ENCODE data around the gene XPNPEP2. TPM values are rescaled to one million over a fixed set of nuclear protein-coding genes. Genes with fewer than 3 reads are reported as not detected.

XPNPEP2 gene
- total and polyA plus RNA-seq, 9 of the 15 experiments (the other 6 are each of a cell fraction or from before 2014, with no cell fraction given): 0.03 to 0.19 (median 0.09) TPM; not detected in 5

DNA sequence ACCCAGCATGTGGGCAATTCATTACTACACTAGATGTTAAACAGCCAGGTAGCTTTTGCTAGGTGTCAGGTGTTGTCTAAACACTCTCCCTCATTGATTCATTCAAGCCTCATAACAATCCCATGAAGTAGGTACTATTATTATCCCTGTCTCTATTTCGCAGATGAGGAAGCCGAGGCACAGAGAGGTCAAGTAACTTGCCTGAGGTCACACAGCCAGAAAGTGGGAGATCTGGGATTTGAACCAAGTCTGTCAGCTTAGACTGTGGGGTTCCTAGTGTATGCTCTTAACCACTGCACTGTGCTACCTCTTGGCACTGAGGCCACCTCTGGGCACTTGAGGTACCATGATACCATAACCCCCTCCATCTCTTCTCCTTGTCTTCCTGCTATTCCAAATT is 17.4 kb upstream of the XPNPEP2 start (continued):
- TF ChIP-seq HLTF (IDR thresholded peaks at IDR 0.05): no peak
- TF ChIP-seq EGR1 (conservative IDR thresholded peaks at IDR 0.05): no peak
- TF ChIP-seq SMC3 (conservative IDR thresholded peaks at IDR 0.05; ENCODE audit: insufficient read depth, low read depth, low read length): no peak
- peak; percentile 62 for TF ChIP-seq ZFP36 (IDR thresholded peaks at IDR 0.05; ENCODE audit: low read depth, low read length, partially characterized antibody)
- TF ChIP-seq FIP1L1 (IDR thresholded peaks at IDR 0.05; ENCODE audit: low read depth, low read length, poor library complexity, severe bottlenecking): no peak
- peak; percentile 36; the same call in 1 of the 2 replicates for TF ChIP-seq BCOR (IDR thresholded peaks at IDR 0.05)
- no peak for TF ChIP-seq SMAD1 (IDR thresholded peaks at IDR 0.05; ENCODE audit: low read depth, low read length, partially characterized antibody)
- no peak for TF ChIP-seq PBX2 (CRISPR knock-in tag; IDR thresholded peaks at IDR 0.05; ENCODE audit: low read depth)
- TF ChIP-seq PBX2 (tag; conservative IDR thresholded peaks at IDR 0.05; ENCODE audit: low read depth): no peak
- no peak for TF ChIP-seq EWSR1 (IDR thresholded peaks at IDR 0.05; ENCODE audit: borderline replicate concordance, low read depth, partially characterized antibody)
- peak; percentile 95 for TF ChIP-seq RBM25 (IDR thresholded peaks at IDR 0.05; ENCODE audit: low read depth, low read length, severe bottlenecking)

Measured in K562 (cell line).